H1 (cell line): Measurements from ENCODE around the gene TAF9B. TPM values are rescaled to one million over a fixed set of nuclear protein-coding genes. Genes with fewer than 3 reads are reported as not detected.

Source experiments
- CTCF ChIA-PET: fragments of 300-600 bp; sonication (Branson Sonifier 250); formaldehyde crosslinking; loops from one replicate; lab custom pipeline; 2021; ENCODE audit not compliant: partially characterized antibody; lab: Charles Lee
- POLR2A ChIA-PET: fragments of 300-600 bp; sonication (Branson Sonifier 250); formaldehyde crosslinking; loops from one replicate; lab custom pipeline; 2021; ENCODE audit warnings: inconsistent platforms; ENCODE audit not compliant: partially characterized antibody; lab: Charles Lee
- DNase-seq, 2 experiments: peaks; one replicate each; pipeline versions ENCODE4 v3.0.0 to v3.0.0-alpha.2; 2010 to 2022; ENCODE audit warnings: low spot score in 2 of 2, low read depth in 1 of 2, mixed read lengths in 1 of 2
- FAIRE-seq: peaks from 2 replicates; lab custom pipeline; 2011; peaks lifted over from hg19 to GRCh38; lab: Jason Lieb, UNC
- H2AFZ ChIP-seq: 2 replicates; pipeline ENCODE4 v1.8.1; 2012; ENCODE audit warnings: low read length, inconsistent platforms
- H2AK5ac ChIP-seq: 2 replicates; pipeline ENCODE4 v1.6.1; 2013; ENCODE audit warnings: low read depth, low read length
- H2BK120ac ChIP-seq: replicated peaks from 2 replicates; pipeline ENCODE3; 2013; ENCODE audit warnings: low read depth, low read length, inconsistent platforms
- H2BK12ac ChIP-seq: 2 replicates; pipeline ENCODE4 v1.6.1; 2013; ENCODE audit warnings: low read depth, low read length
- H2BK15ac ChIP-seq: 2 replicates; pipeline ENCODE4 v1.6.1; 2013; ENCODE audit warnings: low read length
- H2BK20ac ChIP-seq: 2 replicates; pipeline ENCODE4 v1.6.1; 2013; ENCODE audit warnings: low read length
- H2BK5ac ChIP-seq: 2 replicates; pipeline ENCODE4 v1.6.1; 2013; ENCODE audit warnings: low read depth, low read length
- H3K14ac ChIP-seq: 2 replicates; pipeline ENCODE4 v1.6.1; 2013; ENCODE audit warnings: inconsistent platforms; ENCODE audit not compliant: insufficient read length
- H3K18ac ChIP-seq: 2 replicates; pipeline ENCODE4 v1.6.1; 2013; ENCODE audit warnings: low read length; ENCODE audit errors: extremely low read depth
- H3K23ac ChIP-seq: 2 replicates; pipeline ENCODE4 v1.6.1; 2013; ENCODE audit warnings: inconsistent platforms; ENCODE audit not compliant: insufficient read length
- H3K23me2 ChIP-seq: 2 replicates; pipeline ENCODE4 v1.6.1; 2013; ENCODE audit warnings: low read depth, low read length
- H3K27ac ChIP-seq: 2 replicates; pipeline ENCODE4 v1.6.1; 2011; ENCODE audit warnings: low read depth, low read length, inconsistent platforms
- H3K27me3 ChIP-seq, 4 experiments: replicated peaks in 1 of 4; 1 replicate in 1 of 4; 2 replicates in 3 of 4; pipeline versions ENCODE4 v1.6.1 to v1.8.1; 2011 to 2013; ENCODE audit warnings: low read length in 3 of 4, mild to moderate bottlenecking in 3 of 4, inconsistent platforms in 2 of 4, mixed read lengths in 2 of 4, moderate library complexity in 1 of 4; ENCODE audit not compliant: control insufficient read depth in 3 of 4, insufficient read depth in 3 of 4; ENCODE audit errors: extremely low read depth in 1 of 4
- H3K36me3 ChIP-seq, 4 experiments: 2 replicates each; pipeline versions ENCODE4 v1.6.1 to v1.8.1; 2011 to 2013; ENCODE audit warnings: mild to moderate bottlenecking in 4 of 4, low read length in 3 of 4, moderate library complexity in 2 of 4, control low read depth in 1 of 4, inconsistent platforms in 1 of 4; ENCODE audit not compliant: insufficient read depth in 4 of 4, control insufficient read depth in 2 of 4
- H3K4ac ChIP-seq: replicated peaks from 2 replicates; pipeline ENCODE3; 2013; ENCODE audit warnings: low read length, low read depth, mixed read lengths, inconsistent platforms; ENCODE audit not compliant: insufficient read length
- H3K4me1 ChIP-seq, 4 experiments: replicated peaks in 1 of 4; 1 replicate in 1 of 4; 2 replicates in 3 of 4; pipeline versions ENCODE4 v1.6.1 to v1.8.1; 2011 to 2013; ENCODE audit warnings: low read length in 3 of 4, inconsistent platforms in 2 of 4, mixed read lengths in 1 of 4; ENCODE audit not compliant: insufficient read depth in 4 of 4, control insufficient read depth in 3 of 4
- H3K4me2 ChIP-seq, 2 experiments: 2 replicates each; pipeline versions ENCODE4 v1.6.1 to v1.8.1; 2011 to 2013; ENCODE audit warnings: low read depth in 2 of 2, low read length in 2 of 2, control low read depth in 1 of 2, inconsistent platforms in 1 of 2, mild to moderate bottlenecking in 1 of 2; ENCODE audit not compliant: insufficient read depth in 1 of 2
- H3K4me3 ChIP-seq, 4 experiments: fragments of 200-600, 300-600 bp in 1 of 4; sonication (generic), shearing (Covaris generic), sonication (Bioruptor Twin) in 1 of 4; 2 replicates each; pipeline versions ENCODE4 v1.5.1 to v1.8.1; 2011 to 2016; ENCODE audit warnings: low read length in 4 of 4, low read depth in 3 of 4, control low read depth in 2 of 4, inconsistent platforms in 2 of 4, mild to moderate bottlenecking in 2 of 4, mixed read lengths in 1 of 4, moderate library complexity in 1 of 4; ENCODE audit not compliant: insufficient read depth in 2 of 4; ENCODE audit errors: extremely low read depth in 1 of 4
- H3K56ac ChIP-seq: replicated peaks from 2 replicates; pipeline ENCODE3; 2013; ENCODE audit warnings: low read depth, mild to moderate bottlenecking, mixed read lengths, low read length, inconsistent platforms; ENCODE audit not compliant: insufficient read length
- H3K79me1 ChIP-seq: 2 replicates; pipeline ENCODE4 v1.6.1; 2013; ENCODE audit warnings: low read depth, low read length, control low read depth
- H3K79me2 ChIP-seq, 2 experiments: 2 replicates each; pipeline versions ENCODE4 v1.6.1 to v1.8.1; 2012 to 2013; ENCODE audit warnings: low read length in 2 of 2, mild to moderate bottlenecking in 2 of 2, inconsistent platforms in 1 of 2; ENCODE audit not compliant: insufficient read depth in 2 of 2, control insufficient read depth in 1 of 2
- H3K9ac ChIP-seq, 4 experiments: replicated peaks in 1 of 4; 1 replicate in 1 of 4; 2 replicates in 3 of 4; pipeline versions ENCODE4 v1.6.1 to v1.8.1; 2011 to 2013; ENCODE audit warnings: low read depth in 3 of 4, low read length in 3 of 4, control low read depth in 2 of 4, mild to moderate bottlenecking in 2 of 4, moderate library complexity in 2 of 4, inconsistent platforms in 1 of 4; ENCODE audit errors: extremely low read depth in 1 of 4
- H3K9me3 ChIP-seq, 2 experiments: 2 replicates each; pipeline versions ENCODE4 v1.6.1 to v1.8.1; 2012 to 2013; ENCODE audit warnings: mild to moderate bottlenecking in 2 of 2, moderate library complexity in 2 of 2, control low read depth in 1 of 2, inconsistent platforms in 1 of 2, low read depth in 1 of 2, low read length in 1 of 2, mixed read lengths in 1 of 2; ENCODE audit not compliant: insufficient read depth in 2 of 2
- H4K20me1 ChIP-seq, 2 experiments: replicated peaks in 1 of 2; 2 replicates each; pipeline versions ENCODE3 to v1.8.1; 2011 to 2013; ENCODE audit warnings: inconsistent platforms in 2 of 2, low read length in 2 of 2, mild to moderate bottlenecking in 1 of 2; ENCODE audit not compliant: insufficient read depth in 2 of 2, control insufficient read depth in 1 of 2
- H4K5ac ChIP-seq: 2 replicates; pipeline ENCODE4 v1.6.1; 2013; ENCODE audit warnings: low read length, low read depth, mixed read lengths, inconsistent platforms; ENCODE audit not compliant: insufficient read length
- H4K8ac ChIP-seq: 2 replicates; pipeline ENCODE4 v1.8.0; 2013; ENCODE audit warnings: mild to moderate bottlenecking, moderate library complexity, low read length, inconsistent platforms; ENCODE audit not compliant: insufficient read depth; ENCODE audit errors: extremely low read depth
- H4K91ac ChIP-seq: replicated peaks from 2 replicates; pipeline ENCODE3; 2013; ENCODE audit warnings: low read length, mixed read lengths, inconsistent platforms; ENCODE audit not compliant: insufficient read length
- BACH1 ChIP-seq: IDR thresholded peaks from 2 replicates; pipeline ENCODE4 v1.6.1; 2012; ENCODE audit warnings: low read length, improper control_type of control experiment
- BCL11A ChIP-seq, 2 experiments: IDR thresholded peaks; one replicate each; pipeline ENCODE4 v1.6.1; 2011; ENCODE audit warnings: low read depth in 2 of 2, low read length in 2 of 2, mild to moderate bottlenecking in 2 of 2
- FOSL1 ChIP-seq: IDR thresholded peaks from 2 replicates; pipeline ENCODE4 v1.6.1; 2011; ENCODE audit warnings: mild to moderate bottlenecking, low read depth, low read length, moderate library complexity; ENCODE audit not compliant: insufficient read depth
- GABPA ChIP-seq: IDR thresholded peaks from 2 replicates; pipeline ENCODE4 v1.6.1; 2011; ENCODE audit warnings: mild to moderate bottlenecking, low read length, moderate library complexity, borderline replicate concordance; ENCODE audit not compliant: insufficient read depth
- HDAC2 ChIP-seq, 2 experiments: fragments of 300-600 bp in 1 of 2; sonication (generic) in 1 of 2; IDR thresholded peaks; 2 replicates each; pipeline ENCODE4 v1.6.1; 2011 to 2012; ENCODE audit warnings: low read depth in 2 of 2, low read length in 2 of 2, mild to moderate bottlenecking in 2 of 2, moderate library complexity in 2 of 2, borderline replicate concordance in 1 of 2, inconsistent platforms in 1 of 2
- KDM5A ChIP-seq: fragments of 200-600 bp; IDR thresholded peaks from 2 replicates; pipeline ENCODE4 v1.7.1; 2012; ENCODE audit warnings: mild to moderate bottlenecking, low read length, inconsistent platforms, mixed read lengths
- MAFK ChIP-seq: IDR thresholded peaks from 2 replicates; pipeline ENCODE4 v1.6.1; 2012; ENCODE audit warnings: low read depth, mild to moderate bottlenecking, improper control_type of control experiment, low read length
- NRF1 ChIP-seq: IDR thresholded peaks from 2 replicates; pipeline ENCODE4 v1.6.1; 2011; ENCODE audit warnings: mild to moderate bottlenecking, low read depth, low read length, improper control_type of control experiment
- POLR2AphosphoS5 ChIP-seq: IDR thresholded peaks from 2 replicates; pipeline ENCODE4 v1.6.1; 2011; ENCODE audit warnings: low read depth, low read length
- RAD21 ChIP-seq, 2 experiments: IDR thresholded peaks in 1 of 2; conservative IDR thresholded peaks in 1 of 2; 2 replicates each; pipeline ENCODE4 v1.6.1; 2011; ENCODE audit warnings: low read depth in 2 of 2, low read length in 2 of 2, improper control_type of control experiment in 1 of 2, inconsistent platforms in 1 of 2, mild to moderate bottlenecking in 1 of 2, moderate library complexity in 1 of 2
- RFX5 ChIP-seq: IDR thresholded peaks from 2 replicates; pipeline ENCODE4 v1.6.1; 2011; ENCODE audit warnings: low read depth, low read length, improper control_type of control experiment, borderline replicate concordance
- SIN3A ChIP-seq, 2 experiments: IDR thresholded peaks in 1 of 2; conservative IDR thresholded peaks in 1 of 2; 2 replicates each; pipeline ENCODE4 v1.6.1; 2011 to 2012; ENCODE audit warnings: low read length in 2 of 2, improper control_type of control experiment in 1 of 2, low read depth in 1 of 2, mild to moderate bottlenecking in 1 of 2
- TBP ChIP-seq: IDR thresholded peaks from 2 replicates; pipeline ENCODE4 v1.6.1; 2011; ENCODE audit warnings: low read depth, low read length, improper control_type of control experiment
- WGBS, 2 experiments: shearing (Covaris generic) in 1 of 2; methylation state at CpG; one replicate each; pipeline versions ENCODE4 v1.1.6 to v1.1.7; 2013 to 2015; ENCODE audit warnings: low lambda C conversion rate in 2 of 2, mixed read lengths in 2 of 2, inconsistent platforms in 1 of 2, low coverage in 1 of 2, missing lambda C conversion rate in 1 of 2; ENCODE audit not compliant: insufficient replicate concordance in 2 of 2, insufficient coverage in 1 of 2, insufficient read length in 1 of 2; ENCODE audit errors: extremely low coverage in 1 of 2, missing lambda C conversion rate in 1 of 2; 5-methylcytosine and 5-hydroxymethylcytosine counted together
- polyA plus RNA-seq, 7 experiments: library from polyadenylated mRNA; depleted of rRNA in 3 of 7; stranded (reverse) in 5 of 7; unstranded in 2 of 7; fragments of >200 nt in 5 of 7; fragments of 200-250 nt in 2 of 7; gene quantifications; 1 replicate in 5 of 7; 2 replicates in 1 of 7; 4 replicates in 1 of 7; pipeline versions ENCODE4 v1.2.1 to v1.2.3, GENCODE V29; 2011 to 2013; ENCODE audit warnings: missing spikeins in 2 of 7, mixed read lengths in 2 of 7
- total RNA-seq: library from RNA; stranded (reverse); fragmentation: NEBNext Ultra II Directional; extraction: Animal tissue kit (Norgen Biotek cat#: 25700); gene quantifications from 2 replicates; pipeline ENCODE4 v1.2.1, GENCODE V29; 2021

Gene TAF9B
- total and polyA plus RNA-seq, 2 of the 8 experiments (the other 6 are each of a cell fraction or from before 2014, with no cell fraction given), result 23.8 to 42.8 TPM

- no peak overlapping the region for H4K8ac ChIP-seq
- H3K4ac ChIP-seq, result no peak overlapping the region
- no peaks in the 10 kb centered on the region for H3K79me2 ChIP-seq
- no peaks in the 10 kb centered on the region for H3K36me3 ChIP-seq
- no peak overlapping the region for H3K27ac ChIP-seq
- no peak overlapping the region for H3K9ac ChIP-seq
- H4K91ac ChIP-seq, result no peak overlapping the region
- WGBS, 2 experiments, result 92% methylated on average over 1 of the region's 1 CpG; no CpG with 5 or more reads in 1 of the 2 experiments
- H2AK5ac ChIP-seq, result no peak overlapping the region
- 0 out of 2 replicates have a peak overlapping the region, but pooled peaks have one; percentile 13 for H2AFZ ChIP-seq
- H4K5ac ChIP-seq, result no peak overlapping the region
- no peaks in the 10 kb centered on the region for H3K4me1 ChIP-seq
- H2BK20ac ChIP-seq, result no peak overlapping the region
- no peak for DNase-seq
- H3K79me1 ChIP-seq, result no peaks in the 10 kb centered on the region
- H3K14ac ChIP-seq, result no peak overlapping the region
- no peak overlapping the region for H3K4me2 ChIP-seq
- H3K23ac ChIP-seq, result no peak overlapping the region
- H3K18ac ChIP-seq, result no peak overlapping the region
- no peak overlapping the region for H2BK120ac ChIP-seq
- H3K27me3 ChIP-seq, result no peaks in the 10 kb centered on the region
- no peak overlapping the region for H2BK5ac ChIP-seq
- no peak for FAIRE-seq
- H3K9me3 ChIP-seq, result no peaks in the 10 kb centered on the region
- no peak overlapping the region for H3K56ac ChIP-seq
- H2BK15ac ChIP-seq, result no peak overlapping the region
- no peak overlapping the region for H2BK12ac ChIP-seq
- CTCF ChIA-PET, result interaction anchor here (1.4 kb wide), 1 partner anchor 916 kb away, joined by 4 read pairs; no protein-coding TSS in a partner anchor
- no peaks in the 10 kb centered on the region for H3K23me2 ChIP-seq
- H3K4me3 ChIP-seq, result no peak overlapping the region
- H4K20me1 ChIP-seq, result no peaks in the 10 kb centered on the region
- POLR2A ChIA-PET, result no interaction called here
- no peak for TF ChIP-seq FOSL1
- TF ChIP-seq BACH1, result no peak
- TF ChIP-seq SIN3A (conservative IDR thresholded peaks at IDR 0.05 in 1 of 2, IDR thresholded peaks at IDR 0.05 in 1 of 2; ENCODE audit: low read depth in 1 of 2, low read length in 2 of 2), result no peak
- no peak for TF ChIP-seq RFX5
- no peak for TF ChIP-seq RAD21 (IDR thresholded peaks at IDR 0.05 in 1 of 2, conservative IDR thresholded peaks at IDR 0.05 in 1 of 2; ENCODE audit: low read depth in 2 of 2, low read length in 2 of 2)
- no peak for TF ChIP-seq BCL11A (IDR thresholded peaks at IDR 0.05; ENCODE audit: low read depth in 2 of 2, low read length in 2 of 2)
- TF ChIP-seq HDAC2 (IDR thresholded peaks at IDR 0.05; ENCODE audit: borderline replicate concordance in 1 of 2, low read depth in 2 of 2, low read length in 2 of 2), result no peak
- no peak for TF ChIP-seq KDM5A
- no peak for TF ChIP-seq GABPA
- no peak for TF ChIP-seq NRF1
- no peak for TF ChIP-seq TBP
- no peak for TF ChIP-seq MAFK
- TF ChIP-seq POLR2AphosphoS5, result no peak
These were observed 26.0 kb upstream of the TAF9B start for GRCh38 chrX:78165425-78165824.
